ENCODE measurements around the gene DNAJC8. TPM values are rescaled to one million over a fixed set of nuclear protein-coding genes. Genes with fewer than 3 reads are reported as not detected.

Gene DNAJC8
- total and polyA plus RNA-seq, 2 of the 4 experiments (the other 2 are of a cell fraction): 53.6 to 81.0 TPM

DNA sequence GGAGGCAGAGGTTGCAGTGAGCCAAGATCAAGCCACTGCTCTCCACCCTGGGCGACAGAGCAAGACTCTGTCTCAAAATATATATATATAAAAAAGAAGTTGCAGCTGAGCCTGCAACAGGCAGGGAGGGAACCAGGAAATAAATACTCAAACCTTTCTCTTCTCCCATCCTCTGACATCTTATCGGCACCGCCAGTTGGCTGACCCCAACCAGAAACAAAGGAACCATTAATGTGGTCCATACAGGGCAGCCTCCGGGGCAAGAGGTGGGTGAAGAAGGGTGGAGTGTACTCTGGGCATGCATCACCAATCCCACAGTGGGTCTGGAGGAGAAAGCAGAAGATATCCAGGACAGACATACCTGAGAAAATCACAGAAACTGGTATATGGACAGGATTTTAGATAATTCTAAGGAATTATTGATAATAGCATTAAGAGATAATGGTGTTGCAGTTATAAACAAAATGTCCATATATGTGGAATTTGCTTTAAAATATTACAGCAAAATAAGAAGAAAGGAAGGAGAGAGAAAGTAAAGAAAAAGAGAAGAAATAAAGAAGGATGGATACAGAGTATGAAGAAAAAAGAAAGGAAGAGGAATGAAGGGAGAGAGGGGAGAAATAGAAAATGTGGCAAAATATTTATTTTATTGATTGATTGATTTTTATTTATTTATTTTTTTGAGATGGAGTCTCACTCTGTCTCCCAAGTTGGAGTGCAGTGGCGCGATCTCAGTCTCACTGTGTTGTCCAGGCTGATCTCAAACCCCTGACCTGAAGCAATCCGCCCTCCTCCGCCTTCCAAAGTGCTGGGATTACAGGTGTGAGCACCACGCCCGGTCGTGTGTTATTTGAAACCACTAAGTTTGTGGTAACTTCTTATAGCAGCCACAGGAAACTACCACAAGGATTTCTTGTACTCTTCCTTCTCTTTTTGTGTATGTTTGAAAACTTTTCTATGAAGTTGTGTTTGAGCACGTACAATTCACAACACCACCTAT lies 52.2 kb downstream of the DNAJC8 start (continued):
- TF ChIP-seq SMC3 (IDR thresholded peaks at IDR 0.05; ENCODE audit: low read depth, low read length) (no peak), BHLHE40 (IDR thresholded peaks at IDR 0.05; ENCODE audit: low read depth, low read length) (no peak)

DNA sequence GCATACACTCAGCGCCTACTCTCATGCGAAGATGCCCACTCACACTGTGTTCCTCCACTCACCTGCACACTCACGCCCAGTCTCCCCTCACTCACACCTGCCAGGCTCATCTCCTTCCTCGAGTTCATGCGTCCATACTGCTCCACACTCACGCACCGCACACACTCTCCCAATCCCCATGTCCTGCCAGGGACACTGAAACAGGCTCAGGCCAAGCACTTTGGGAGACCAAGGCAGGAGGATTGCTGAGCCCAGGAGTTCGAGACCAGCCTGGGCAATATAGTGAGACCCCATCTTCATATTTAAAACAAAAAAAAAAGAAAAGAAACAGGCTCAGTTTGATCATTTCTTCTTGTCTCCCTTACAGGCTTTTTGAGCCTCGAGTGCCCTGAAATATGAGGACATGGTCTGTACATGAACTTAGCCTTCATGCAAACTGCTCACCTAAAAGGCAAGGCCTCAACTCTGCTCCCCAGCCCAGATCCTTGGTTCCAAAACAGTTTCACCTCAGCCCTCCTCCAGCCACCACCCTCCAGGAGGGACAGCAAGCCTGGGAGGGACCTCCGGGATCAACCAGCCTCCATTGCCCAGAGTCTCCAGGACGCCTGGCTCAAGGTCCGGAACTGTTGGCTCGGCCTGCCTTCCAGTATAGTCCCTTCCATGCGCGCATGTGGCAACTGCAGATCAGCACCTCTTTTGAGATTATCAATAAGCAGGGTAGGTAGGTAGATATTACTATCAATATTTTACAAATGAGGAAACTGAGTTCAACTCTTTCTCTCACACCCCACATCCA lies 53.9 kb downstream of the DNAJC8 start:
- in situ Hi-C loops (cut with MboI; ENCODE audit: low sequenced_read_pairs): no loop called here
- Histone ChIP-seq H3K27ac (ENCODE audit: insufficient read depth, low read length) (no peak overlapping the region), H2BK20ac (ENCODE audit: low read depth, low read length) (no peak overlapping the region), H3K9me3 (ENCODE audit: control insufficient read depth, insufficient read depth, low read length) (no peaks in the 10 kb centered on the region), H3K36me3 (ENCODE audit: control insufficient read depth, insufficient read depth, low read length) (no peaks in the 10 kb centered on the region), H3K9me1 (ENCODE audit: insufficient read depth, low read length) (peaks cover 7% of the 10 kb centered on the region; the same call in 1 of the 2 replicates), H3K56ac (ENCODE audit: extremely low read depth, insufficient read depth, low read length) (no peak overlapping the region), H3K4me1 (ENCODE audit: control insufficient read depth, insufficient read depth, low read length) (peaks cover 17% of the 10 kb centered on the region), H3K4ac (ENCODE audit: low read depth, low read length) (peak overlapping the region; percentile 33; the same call in 1 of the 2 replicates), H3K4me2 (ENCODE audit: low read depth, low read length) (no peak overlapping the region), H4K20me1 (ENCODE audit: insufficient read depth, low read length) (no peaks in the 10 kb centered on the region), H2AFZ (replicated peaks; ENCODE audit: low read length, poor library complexity) (peak overlapping the region; percentile 19), H3K27me3 (ENCODE audit: control insufficient read depth, insufficient read depth, low read length) (no peaks in the 10 kb centered on the region), H2BK15ac (ENCODE audit: low read depth, low read length) (no peak overlapping the region; the same call in 2 of the 3 replicates), H4K5ac (ENCODE audit: low read depth, low read length) (no peak overlapping the region), H3K14ac (replicated peaks; ENCODE audit: low read depth, low read length) (no peak overlapping the region), H3K23ac (ENCODE audit: low read depth, low read length) (no peak overlapping the region), H2AK9ac (replicated peaks; ENCODE audit: low read depth, low read length, poor library complexity) (no peak overlapping the region), H3K4me3 (ENCODE audit: insufficient read depth, low read depth, low read length) (no peak overlapping the region), H2BK120ac (ENCODE audit: low read depth, low read length) (no peak overlapping the region; the same call in 1 of the 2 replicates), H4K91ac (ENCODE audit: insufficient read depth, low read depth, low read length) (no peak overlapping the region), H2BK5ac (ENCODE audit: low read depth, low read length, poor library complexity, severe bottlenecking) (no peak overlapping the region), H3K9ac (ENCODE audit: low read depth, low read length) (no peak overlapping the region), H2AK5ac (ENCODE audit: low read depth, low read length) (peak overlapping the region; percentile 73; the same call in 1 of the 2 replicates), H4K8ac (ENCODE audit: low read depth in 2 of 2, low read length in 2 of 2) (no peak overlapping the region), H3K18ac (ENCODE audit: low read depth, low read length) (no peak overlapping the region; the same call in 1 of the 2 replicates), H3K79me1 (ENCODE audit: low read depth in 1 of 2, low read length in 2 of 2) (no peaks in the 10 kb centered on the region)
- DNase-seq: no peak
- CTCF ChIA-PET: no interaction called here
- intact Hi-C loops (cut with micrococcal nuclease): no loop called here
- ATAC-seq (ENCODE audit: low read depth): no peak
- WGBS, 2 experiments (ENCODE audit: extremely low coverage in 2 of 2, insufficient read length in 1 of 2): no CpG with 5 or more reads among the region's 15 CpGs
- no TSS peak for BruUV-seq (replicated peaks)
- POLR2A ChIA-PET (ENCODE audit: unreplicated experiment): no interaction called here
- dilution Hi-C loops (cut with HindIII; ENCODE audit: low sequenced_read_pairs, unreplicated experiment): no loop called here
- TF ChIP-seq MXI1 (IDR thresholded peaks at IDR 0.05; ENCODE audit: borderline replicate concordance, low read depth, low read length) (no peak), RCOR1 (IDR thresholded peaks at IDR 0.05; ENCODE audit: insufficient replicate concordance, low read length) (no peak), RFX5 (IDR thresholded peaks at IDR 0.05; ENCODE audit: low read depth, low read length) (no peak), FOS (IDR thresholded peaks at IDR 0.05; ENCODE audit: low read depth, low read length) (no peak), CHD1 (IDR thresholded peaks at IDR 0.05; ENCODE audit: low read depth, low read length) (no peak), RAD21 (IDR thresholded peaks at IDR 0.05; ENCODE audit: low read length) (no peak), SMC3 (IDR thresholded peaks at IDR 0.05; ENCODE audit: low read depth, low read length) (no peak), BHLHE40 (IDR thresholded peaks at IDR 0.05; ENCODE audit: low read depth, low read length) (no peak), MAFK (IDR thresholded peaks at IDR 0.05; ENCODE audit: low read depth, low read length) (no peak), POLR2A (IDR thresholded peaks at IDR 0.05; ENCODE audit: low read depth, low read length) (no peak)
- TF ChIP-seq, protein P1, sequence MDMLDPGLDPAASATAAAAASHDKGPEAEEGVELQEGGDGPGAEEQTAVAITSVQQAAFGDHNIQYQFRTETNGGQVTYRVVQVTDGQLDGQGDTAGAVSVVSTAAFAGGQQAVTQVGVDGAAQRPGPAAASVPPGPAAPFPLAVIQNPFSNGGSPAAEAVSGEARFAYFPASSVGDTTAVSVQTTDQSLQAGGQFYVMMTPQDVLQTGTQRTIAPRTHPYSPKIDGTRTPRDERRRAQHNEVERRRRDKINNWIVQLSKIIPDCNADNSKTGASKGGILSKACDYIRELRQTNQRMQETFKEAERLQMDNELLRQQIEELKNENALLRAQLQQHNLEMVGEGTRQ (IDR thresholded peaks at IDR 0.05; ENCODE audit: low read depth, low read length): no peak
- TF ChIP-seq, protein P2, sequence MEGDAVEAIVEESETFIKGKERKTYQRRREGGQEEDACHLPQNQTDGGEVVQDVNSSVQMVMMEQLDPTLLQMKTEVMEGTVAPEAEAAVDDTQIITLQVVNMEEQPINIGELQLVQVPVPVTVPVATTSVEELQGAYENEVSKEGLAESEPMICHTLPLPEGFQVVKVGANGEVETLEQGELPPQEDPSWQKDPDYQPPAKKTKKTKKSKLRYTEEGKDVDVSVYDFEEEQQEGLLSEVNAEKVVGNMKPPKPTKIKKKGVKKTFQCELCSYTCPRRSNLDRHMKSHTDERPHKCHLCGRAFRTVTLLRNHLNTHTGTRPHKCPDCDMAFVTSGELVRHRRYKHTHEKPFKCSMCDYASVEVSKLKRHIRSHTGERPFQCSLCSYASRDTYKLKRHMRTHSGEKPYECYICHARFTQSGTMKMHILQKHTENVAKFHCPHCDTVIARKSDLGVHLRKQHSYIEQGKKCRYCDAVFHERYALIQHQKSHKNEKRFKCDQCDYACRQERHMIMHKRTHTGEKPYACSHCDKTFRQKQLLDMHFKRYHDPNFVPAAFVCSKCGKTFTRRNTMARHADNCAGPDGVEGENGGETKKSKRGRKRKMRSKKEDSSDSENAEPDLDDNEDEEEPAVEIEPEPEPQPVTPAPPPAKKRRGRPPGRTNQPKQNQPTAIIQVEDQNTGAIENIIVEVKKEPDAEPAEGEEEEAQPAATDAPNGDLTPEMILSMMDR (conservative IDR thresholded peaks at IDR 0.05; ENCODE audit: low read depth, low read length): no peak
